GM21390 (cell line): ENCODE data around the gene RAI1.
A peak's percentile ranks its signal among the peaks of the same experiment; 100 is the strongest.

Experiments
- ATAC-seq: cut with Tn5 transposase; IDR thresholded peaks from one replicate; pipeline ENCODE4 v1.9.1; 2021; ENCODE audit not compliant: unreplicated experiment

RAI1 gene

GRCh38 chr17:17698371-17698770, 17.1 kb downstream of the RAI1 start:
- ATAC-seq: no peak

- no peak for ATAC-seq
Measured at GRCh38 chr17:17698869-17699351, 17.7 kb downstream of the RAI1 start.

GRCh38 chr17:17699491-17699890, 18.2 kb downstream of the RAI1 start:
- ATAC-seq: no peak

- no peak for ATAC-seq
Measured at GRCh38 chr17:17700251-17700969, 19.2 kb downstream of the RAI1 start.

- ATAC-seq: no peak
Measured at GRCh38 chr17:17701112-17701511, 19.9 kb downstream of the RAI1 start.

GRCh38 chr17:17701658-17702057, 20.4 kb downstream of the RAI1 start:
- ATAC-seq: no peak

GRCh38 chr17:17702449-17703139, 21.3 kb downstream of the RAI1 start:
- no peak for ATAC-seq

- ATAC-seq: no peak
Measured at GRCh38 chr17:17703140-17703919, 22.1 kb downstream of the RAI1 start.

- ATAC-seq: no peak
Measured at GRCh38 chr17:17704931-17705330, 23.7 kb downstream of the RAI1 start.

GRCh38 chr17:17706140-17707060, 25.1 kb downstream of the RAI1 start:
- ATAC-seq: no peak

- no peak for ATAC-seq
Measured at GRCh38 chr17:17708295-17708694, 27.0 kb downstream of the RAI1 start.

- ATAC-seq: no peak
Measured at GRCh38 chr17:17708816-17709215, 27.6 kb downstream of the RAI1 start.

GRCh38 chr17:17709815-17710321, 28.6 kb downstream of the RAI1 start:
- no peak for ATAC-seq

- no peak for ATAC-seq
Measured at GRCh38 chr17:17710355-17710727, 29.1 kb downstream of the RAI1 start.

GRCh38 chr17:17710728-17711541, 29.7 kb downstream of the RAI1 start:
- no peak for ATAC-seq

- no peak for ATAC-seq
Measured at GRCh38 chr17:17711641-17712162, 30.4 kb downstream of the RAI1 start.

- peak; percentile 72 for ATAC-seq
Measured at GRCh38 chr17:17712268-17712924, 31.1 kb downstream of the RAI1 start.

- ATAC-seq: no peak
Measured at GRCh38 chr17:17713839-17714238, 32.6 kb downstream of the RAI1 start.
